HepG2 (cell line): ENCODE results near the gene TAF4B. TPM values are rescaled to one million over a fixed set of nuclear protein-coding genes. Genes with fewer than 3 reads are reported as not detected.

Experiments used
- ATAC-seq: fragments of 200-7000 bp; cut with Tn5 transposase; 3 replicates; pipeline ENCODE4 v1.9.1; 2020; ENCODE audit warnings: mild to moderate bottlenecking, moderate library complexity
- BruUV-seq: library from RNA; stranded (reverse); fragments of 400-500 nt; replicated peaks from 2 replicates; lab custom pipeline; 2021; lab: Mats Ljungman, UMichigan
- CTCF ChIA-PET: fragments of 300-600 bp; formaldehyde crosslinking; extraction: SDS; loops from one replicate; lab custom pipeline; 2021; ENCODE audit warnings: low total read pairs, inconsistent platforms, low intra/inter-chr PET ratio; lab: Yijun Ruan, JAX
- POLR2A ChIA-PET: fragments of 350-600 bp; sonication (Branson Sonifier 250); formaldehyde crosslinking; loops from one replicate; lab custom pipeline; 2020; ENCODE audit warnings: antibody characterized with exemption, inconsistent platforms; lab: Yijun Ruan, JAX
- DNase-seq: peaks from one replicate; pipeline ENCODE4 v3.0.0-alpha.2; 2015; ENCODE audit warnings: low spot score
- FAIRE-seq: peaks from 3 replicates; lab custom pipeline; 2011; peaks lifted over from hg19 to GRCh38; lab: Jason Lieb, UNC
- H2AFZ ChIP-seq: one replicate; pipeline ENCODE4 v1.6.1; 2011; ENCODE audit warnings: low read length, inconsistent platforms
- H3K27ac ChIP-seq: fragments of 300-600 bp; 3 replicates; pipeline ENCODE4 v1.8.0; 2011; ENCODE audit warnings: mixed run types, mild to moderate bottlenecking, mixed read lengths, low read length, inconsistent platforms; ENCODE audit not compliant: insufficient read depth; ENCODE audit errors: extremely low read length
- H3K27me3 ChIP-seq, 2 experiments: fragments of 200-600 bp in 1 of 2; 2 replicates in 1 of 2; 3 replicates in 1 of 2; pipeline versions ENCODE4 v1.6.0 to v1.8.0; 2011; ENCODE audit warnings: low read length in 2 of 2, mild to moderate bottlenecking in 2 of 2, moderate library complexity in 2 of 2, inconsistent platforms in 1 of 2; ENCODE audit not compliant: insufficient read depth in 2 of 2, control insufficient read depth in 1 of 2
- H3K36me3 ChIP-seq, 2 experiments: fragments of 200-600 bp in 1 of 2; replicated peaks in 1 of 2; 2 replicates in 1 of 2; 3 replicates in 1 of 2; pipeline versions ENCODE4 v1.5.1 to v1.8.0; 2011; ENCODE audit warnings: low read length in 2 of 2, inconsistent platforms in 1 of 2; ENCODE audit not compliant: insufficient read depth in 2 of 2, control insufficient read depth in 1 of 2
- H3K4me1 ChIP-seq: 2 replicates; pipeline ENCODE4 v1.5.1; 2012; ENCODE audit warnings: low read length, inconsistent platforms; ENCODE audit not compliant: insufficient read depth
- H3K4me2 ChIP-seq: 2 replicates; pipeline ENCODE4 v1.6.0; 2011; ENCODE audit warnings: low read depth, low read length, inconsistent platforms
- H3K4me3 ChIP-seq, 3 experiments: fragments of 200-600 bp in 1 of 3; sonication (generic), shearing (Covaris generic) in 1 of 3; replicated peaks in 1 of 3; 2 replicates each; pipeline ENCODE4 v1.5.1; 2011 to 2016; ENCODE audit warnings: low read length in 3 of 3, inconsistent platforms in 2 of 3, low read depth in 2 of 3, mild to moderate bottlenecking in 2 of 3, control low read depth in 1 of 3, mixed read lengths in 1 of 3; ENCODE audit not compliant: insufficient read depth in 1 of 3
- H3K79me2 ChIP-seq: one replicate; pipeline ENCODE4 v1.6.1; 2011; ENCODE audit warnings: low read length, inconsistent platforms; ENCODE audit not compliant: insufficient read depth
- H3K9ac ChIP-seq: 2 replicates; pipeline ENCODE4 v1.6.0; 2011; ENCODE audit warnings: mild to moderate bottlenecking, low read depth, low read length, inconsistent platforms; ENCODE audit not compliant: insufficient read depth
- H3K9me3 ChIP-seq: 2 replicates; pipeline ENCODE4 v1.5.1; 2012; ENCODE audit warnings: mild to moderate bottlenecking, low read length
- H4K20me1 ChIP-seq: 2 replicates; pipeline ENCODE4 v1.6.0; 2011; ENCODE audit warnings: inconsistent platforms, mild to moderate bottlenecking, low read length, moderate library complexity; ENCODE audit not compliant: insufficient read depth
- ARNT ChIP-seq: fragments of 450-650 bp; IDR thresholded peaks from 2 replicates; pipeline ENCODE4 v1.6.1; 2017
- CBX2 ChIP-seq, 2 experiments: fragments of 200-600 bp in 1 of 2; sonication (generic); formaldehyde crosslinking in 1 of 2; IDR thresholded peaks; 2 replicates each; pipeline versions ENCODE4 v1.7.0 to v1.8.1; 2018 to 2022; ENCODE audit warnings: low read depth in 2 of 2, low read length in 1 of 2, mild to moderate bottlenecking in 1 of 2, missing genetic modification reagents in 1 of 2
- ISL2 ChIP-seq: sonication (generic); formaldehyde crosslinking; IDR thresholded peaks from 2 replicates; pipeline ENCODE4 v1.5.0; 2020; ENCODE audit warnings: missing genetic modification reagents
- KDM2A ChIP-seq: sonication (generic); formaldehyde crosslinking; IDR thresholded peaks from 2 replicates; pipeline ENCODE4 v1.4.0; 2020; ENCODE audit warnings: low read depth, missing genetic modification reagents, borderline replicate concordance
- KLF12 ChIP-seq: sonication (generic); formaldehyde crosslinking; IDR thresholded peaks from 2 replicates; pipeline ENCODE4 v1.4.0; 2020; ENCODE audit warnings: missing genetic modification reagents, borderline replicate concordance
- MAZ ChIP-seq, 2 experiments: sonication (generic) in 1 of 2; formaldehyde crosslinking in 1 of 2; IDR thresholded peaks; 2 replicates each; pipeline versions ENCODE4 v1.5.0 to v1.6.1; 2012 to 2020; ENCODE audit warnings: low read depth in 2 of 2, mild to moderate bottlenecking in 2 of 2, borderline replicate concordance in 1 of 2, improper control_type of control experiment in 1 of 2, low read length in 1 of 2, missing genetic modification reagents in 1 of 2, moderate library complexity in 1 of 2
- NR2F6 ChIP-seq, 2 experiments: IDR thresholded peaks; 2 replicates each; pipeline ENCODE4 v1.6.1; 2016; ENCODE audit warnings: antibody characterized with exemption in 1 of 2, mild to moderate bottlenecking in 1 of 2
- PHF8 ChIP-seq: sonication (generic); formaldehyde crosslinking; IDR thresholded peaks from 2 replicates; pipeline ENCODE4 v1.5.0; 2020; ENCODE audit warnings: missing genetic modification reagents
- U2AF1 ChIP-seq: fragments of 200-400 bp; formaldehyde crosslinking; optimal IDR thresholded peaks from 2 replicates; pipeline ENCODE3; 2017; ENCODE audit warnings: mild to moderate bottlenecking, low read depth, low read length
- ZC3H13 ChIP-seq: sonication (generic); formaldehyde crosslinking; IDR thresholded peaks from 2 replicates; pipeline ENCODE4 v1.8.1; 2023; ENCODE audit warnings: mild to moderate bottlenecking, missing genetic modification reagents, moderate library complexity
- ZNF75D ChIP-seq: sonication (generic); formaldehyde crosslinking; IDR thresholded peaks from 2 replicates; pipeline ENCODE4 v1.8.1; 2023; ENCODE audit warnings: missing genetic modification reagents, mild to moderate bottlenecking, borderline replicate concordance
- ZNF816 ChIP-seq: sonication (generic); formaldehyde crosslinking; IDR thresholded peaks from 2 replicates; pipeline ENCODE4 v1.8.0; 2022; ENCODE audit warnings: missing genetic modification reagents, mild to moderate bottlenecking, borderline replicate concordance
- ZSCAN22 ChIP-seq: sonication (generic); formaldehyde crosslinking; IDR thresholded peaks from 2 replicates; pipeline ENCODE4 v1.4.0; 2020; ENCODE audit warnings: mild to moderate bottlenecking, missing genetic modification reagents
- WGBS: methylation state at CpG from one replicate; pipeline ENCODE4 v1.1.6; 2017; ENCODE audit warnings: low lambda C conversion rate; 5-methylcytosine and 5-hydroxymethylcytosine counted together
- in situ Hi-C: cut with HindIII; loops from 2 replicates; pipeline ENCODE4 v1.10.0; 2017; ENCODE audit warnings: low pct_unique_long_range_greater_than_20kb; ENCODE audit not compliant: extremely low pct_ligation_motif_present
- intact Hi-C: fragments of 100-400 bp; cut with micrococcal nuclease; formaldehyde crosslinking; loops from one replicate; pipeline ENCODE4 v1.10.0; 2022; ENCODE audit not compliant: unreplicated experiment
- polyA plus RNA-seq, 8 experiments: library from polyadenylated mRNA; depleted of rRNA in 3 of 8; stranded (reverse) in 7 of 8; unstranded in 1 of 8; fragments of >200 nt; fragmentation: Illumina TruSeq in 4 of 8; extraction: Trizol in 4 of 8; gene quantifications; 2 replicates each; pipeline versions ENCODE4 v1.2.1 to v1.2.3, GENCODE V29; 2011 to 2016; ENCODE audit warnings: low read depth in 4 of 8, missing spikeins in 1 of 8, mixed read lengths in 1 of 8; ENCODE audit not compliant: insufficient read depth in 1 of 8
- total RNA-seq, 5 experiments: library from RNA; depleted of rRNA; stranded (reverse); fragments of >200 nt; fragmentation: Illumina TruSeq; extraction: Trizol; gene quantifications; 2 replicates each; pipeline ENCODE4 v1.2.3, GENCODE V29; 2016; ENCODE audit warnings: low read depth in 1 of 5
- TF ChIP-seq, protein P1 (sequence below): sonication (generic); formaldehyde crosslinking; IDR thresholded peaks from 2 replicates; pipeline ENCODE4 v1.4.0; 2020; ENCODE audit warnings: missing genetic modification reagents, low read depth, mild to moderate bottlenecking, borderline replicate concordance
- TF ChIP-seq, protein P2 (sequence below): sonication (generic); formaldehyde crosslinking; IDR thresholded peaks from 2 replicates; pipeline ENCODE4 v1.5.1; 2020; ENCODE audit warnings: missing genetic modification reagents, mild to moderate bottlenecking, borderline replicate concordance
- TF ChIP-seq, protein P3 (sequence below): sonication (generic); formaldehyde crosslinking; IDR thresholded peaks from 2 replicates; pipeline ENCODE4 v1.5.1; 2020; ENCODE audit warnings: mild to moderate bottlenecking, missing genetic modification reagents, moderate library complexity
- TF ChIP-seq, protein P4 (sequence below): sonication (generic); formaldehyde crosslinking; IDR thresholded peaks from 2 replicates; pipeline ENCODE4 v1.4.0; 2020; ENCODE audit warnings: missing genetic modification reagents

The TAF4B gene
- total and polyA plus RNA-seq, 2 of the 13 experiments (the other 11 are each of a cell fraction or from before 2014, with no cell fraction given), result 2.2 to 3.8 TPM

- Histone ChIP-seq H3K36me3 (no peaks in the 10 kb centered on the region), H3K4me1 (peaks cover 9% of the 10 kb centered on the region), H3K4me2 (no peak overlapping the region), H3K4me3 (no peak overlapping the region), H3K9ac (no peak overlapping the region), H2AFZ (no peak overlapping the region), H4K20me1 (no peaks in the 10 kb centered on the region), H3K27ac (no peak overlapping the region), H3K9me3 (no peaks in the 10 kb centered on the region), H3K79me2 (no peaks in the 10 kb centered on the region), H3K27me3 (peaks cover 0 to 26% of the 10 kb centered on the region in 2 experiments; a peak in 3 of 5 replicates)
- 54% methylated on average over 8 of the region's 8 CpGs for WGBS
- BruUV-seq, result no TSS peak
- ChIA-PET CTCF (no interaction called here), POLR2A (no interaction called here)
- no peak for ATAC-seq
- intact Hi-C loops, result no loop called here
- no peak for DNase-seq
- no peak for FAIRE-seq
- in situ Hi-C loops, result loop anchor here (25.0 kb wide), 1 partner anchor 97 kb away; the partner anchor contains the start of gene KCTD1
- TF ChIP-seq PHF8 (CRISPR knock-in tag) (no peak), U2AF1 (no peak), ZSCAN22 (CRISPR knock-in tag) (no peak), MAZ (IDR thresholded peaks at IDR 0.05; ENCODE audit: borderline replicate concordance, low read depth, low read length) (no peak), MAZ (CRISPR knock-in tag; IDR thresholded peaks at IDR 0.05; ENCODE audit: low read depth) (no peak), ZC3H13 (CRISPR knock-in tag) (no peak), NR2F6 (IDR thresholded peaks at IDR 0.05) (no peak), NR2F6 (CRISPR knock-in tag; IDR thresholded peaks at IDR 0.05) (no peak), ZNF816 (no peak), KDM2A (CRISPR knock-in tag) (no peak), ZNF75D (no peak), ISL2 (CRISPR knock-in tag) (no peak), ARNT (no peak), CBX2 (IDR thresholded peaks at IDR 0.05; ENCODE audit: low read depth, low read length) (no peak), CBX2 (CRISPR knock-in tag; IDR thresholded peaks at IDR 0.05; ENCODE audit: low read depth) (no peak), KLF12 (CRISPR knock-in tag) (no peak)
- TF ChIP-seq, protein P1, sequence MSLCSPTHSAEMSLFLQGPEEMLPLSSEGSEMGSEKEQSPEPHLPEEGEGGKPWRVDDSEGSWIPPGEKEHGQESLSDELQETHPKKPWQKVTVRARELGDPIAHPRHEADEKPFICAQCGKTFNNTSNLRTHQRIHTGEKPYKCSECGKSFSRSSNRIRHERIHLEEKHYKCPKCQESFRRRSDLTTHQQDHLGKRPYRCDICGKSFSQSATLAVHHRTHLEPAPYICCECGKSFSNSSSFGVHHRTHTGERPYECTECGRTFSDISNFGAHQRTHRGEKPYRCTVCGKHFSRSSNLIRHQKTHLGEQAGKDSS (CRISPR knock-in tag), result no peak
- TF ChIP-seq, protein P2, sequence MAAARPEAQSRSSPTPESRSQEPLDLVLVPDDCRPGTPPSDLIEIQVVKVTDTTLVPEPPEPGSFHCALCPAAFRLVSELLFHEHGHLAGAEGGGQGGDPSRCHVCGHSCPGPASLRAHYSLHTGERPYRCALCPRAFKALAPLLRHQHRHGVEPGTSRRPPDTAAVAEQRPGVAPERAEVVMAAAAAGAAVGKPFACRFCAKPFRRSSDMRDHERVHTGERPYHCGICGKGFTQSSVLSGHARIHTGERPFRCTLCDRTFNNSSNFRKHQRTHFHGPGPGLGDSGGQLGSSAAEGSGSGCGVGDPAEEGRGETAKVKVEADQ (CRISPR knock-in tag), result no peak
- TF ChIP-seq, protein P3, sequence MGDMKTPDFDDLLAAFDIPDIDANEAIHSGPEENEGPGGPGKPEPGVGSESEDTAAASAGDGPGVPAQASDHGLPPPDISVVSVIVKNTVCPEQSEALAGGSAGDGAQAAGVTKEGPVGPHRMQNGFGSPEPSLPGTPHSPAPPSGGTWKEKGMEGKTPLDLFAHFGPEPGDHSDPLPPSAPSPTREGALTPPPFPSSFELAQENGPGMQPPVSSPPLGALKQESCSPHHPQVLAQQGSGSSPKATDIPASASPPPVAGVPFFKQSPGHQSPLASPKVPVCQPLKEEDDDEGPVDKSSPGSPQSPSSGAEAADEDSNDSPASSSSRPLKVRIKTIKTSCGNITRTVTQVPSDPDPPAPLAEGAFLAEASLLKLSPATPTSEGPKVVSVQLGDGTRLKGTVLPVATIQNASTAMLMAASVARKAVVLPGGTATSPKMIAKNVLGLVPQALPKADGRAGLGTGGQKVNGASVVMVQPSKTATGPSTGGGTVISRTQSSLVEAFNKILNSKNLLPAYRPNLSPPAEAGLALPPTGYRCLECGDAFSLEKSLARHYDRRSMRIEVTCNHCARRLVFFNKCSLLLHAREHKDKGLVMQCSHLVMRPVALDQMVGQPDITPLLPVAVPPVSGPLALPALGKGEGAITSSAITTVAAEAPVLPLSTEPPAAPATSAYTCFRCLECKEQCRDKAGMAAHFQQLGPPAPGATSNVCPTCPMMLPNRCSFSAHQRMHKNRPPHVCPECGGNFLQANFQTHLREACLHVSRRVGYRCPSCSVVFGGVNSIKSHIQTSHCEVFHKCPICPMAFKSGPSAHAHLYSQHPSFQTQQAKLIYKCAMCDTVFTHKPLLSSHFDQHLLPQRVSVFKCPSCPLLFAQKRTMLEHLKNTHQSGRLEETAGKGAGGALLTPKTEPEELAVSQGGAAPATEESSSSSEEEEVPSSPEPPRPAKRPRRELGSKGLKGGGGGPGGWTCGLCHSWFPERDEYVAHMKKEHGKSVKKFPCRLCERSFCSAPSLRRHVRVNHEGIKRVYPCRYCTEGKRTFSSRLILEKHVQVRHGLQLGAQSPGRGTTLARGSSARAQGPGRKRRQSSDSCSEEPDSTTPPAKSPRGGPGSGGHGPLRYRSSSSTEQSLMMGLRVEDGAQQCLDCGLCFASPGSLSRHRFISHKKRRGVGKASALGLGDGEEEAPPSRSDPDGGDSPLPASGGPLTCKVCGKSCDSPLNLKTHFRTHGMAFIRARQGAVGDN (CRISPR knock-in tag), result no peak
- TF ChIP-seq, protein P4, sequence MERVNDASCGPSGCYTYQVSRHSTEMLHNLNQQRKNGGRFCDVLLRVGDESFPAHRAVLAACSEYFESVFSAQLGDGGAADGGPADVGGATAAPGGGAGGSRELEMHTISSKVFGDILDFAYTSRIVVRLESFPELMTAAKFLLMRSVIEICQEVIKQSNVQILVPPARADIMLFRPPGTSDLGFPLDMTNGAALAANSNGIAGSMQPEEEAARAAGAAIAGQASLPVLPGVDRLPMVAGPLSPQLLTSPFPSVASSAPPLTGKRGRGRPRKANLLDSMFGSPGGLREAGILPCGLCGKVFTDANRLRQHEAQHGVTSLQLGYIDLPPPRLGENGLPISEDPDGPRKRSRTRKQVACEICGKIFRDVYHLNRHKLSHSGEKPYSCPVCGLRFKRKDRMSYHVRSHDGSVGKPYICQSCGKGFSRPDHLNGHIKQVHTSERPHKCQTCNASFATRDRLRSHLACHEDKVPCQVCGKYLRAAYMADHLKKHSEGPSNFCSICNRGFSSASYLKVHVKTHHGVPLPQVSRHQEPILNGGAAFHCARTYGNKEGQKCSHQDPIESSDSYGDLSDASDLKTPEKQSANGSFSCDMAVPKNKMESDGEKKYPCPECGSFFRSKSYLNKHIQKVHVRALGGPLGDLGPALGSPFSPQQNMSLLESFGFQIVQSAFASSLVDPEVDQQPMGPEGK (CRISPR knock-in tag), result no peak
Measured at GRCh38 chr18:26440644-26441043, 214.4 kb downstream of the TAF4B start.
